ENCODE results near the gene CACNA1B. TPM values are rescaled to one million over a fixed set of nuclear protein-coding genes. Genes with fewer than 3 reads are reported as not detected.

CACNA1B gene
- total and polyA plus RNA-seq, 2 of the 13 experiments (the other 11 are each of a cell fraction or from before 2014, with no cell fraction given), result under 0.01 to 0.04 TPM

DNA sequence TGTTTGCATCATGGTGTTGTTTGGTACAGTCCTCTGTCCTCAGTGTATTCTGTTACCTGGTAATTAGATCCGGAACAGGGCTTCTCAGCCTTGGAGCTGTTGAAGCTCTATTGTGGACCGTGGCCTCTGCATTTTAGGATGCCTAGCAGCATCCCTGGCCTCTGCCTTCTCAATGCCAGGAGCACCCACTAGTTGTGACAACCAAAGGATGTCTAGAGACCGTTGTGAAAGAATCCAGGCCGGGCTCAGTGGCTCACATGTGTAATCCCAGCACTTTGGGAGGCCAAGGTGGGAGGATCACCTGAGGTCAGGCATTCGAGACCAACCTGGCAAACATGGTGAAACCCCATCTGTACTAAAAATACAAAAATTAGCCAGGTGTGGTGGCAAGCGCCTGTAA lies 159.6 kb downstream of the CACNA1B start:
- FAIRE-seq (no peak), ATAC-seq (no peak), DNase-seq (ENCODE audit: low spot score) (no peak)
- H3K4me3 ChIP-seq (replicated peaks in 1 of 3; ENCODE audit: insufficient read depth in 1 of 3, low read depth in 2 of 3, low read length in 3 of 3), result no peak overlapping the region
- no peak overlapping the region for H3K4me2 ChIP-seq (ENCODE audit: low read depth, low read length)
- intact Hi-C loops (cut with micrococcal nuclease; ENCODE audit: unreplicated experiment), result no loop called here
- ChIA-PET CTCF (ENCODE audit: low intra/inter-chr PET ratio, low total read pairs) (no interaction called here), POLR2A (no interaction called here)
- H3K27ac ChIP-seq (ENCODE audit: extremely low read length, insufficient read depth, low read length), result no peak overlapping the region
- WGBS (ENCODE audit: low lambda C conversion rate), result 12% methylated on average over 6 of the region's 6 CpGs
- H3K9ac ChIP-seq (ENCODE audit: insufficient read depth, low read depth, low read length), result no peak overlapping the region
- in situ Hi-C loops (cut with HindIII; ENCODE audit: extremely low pct_ligation_motif_present, low pct_unique_long_range_greater_than_20kb), result no loop called here
- peaks cover 1 to 22% of the 10 kb centered on the region in 2 experiments; a peak in 3 of 5 replicates for H3K27me3 ChIP-seq (ENCODE audit: control insufficient read depth in 1 of 2, insufficient read depth in 2 of 2, low read length in 2 of 2)
- TF ChIP-seq PRDM10 (CRISPR knock-in tag; IDR thresholded peaks at IDR 0.05; ENCODE audit: low read depth) (no peak), EHMT2 (IDR thresholded peaks at IDR 0.05; ENCODE audit: borderline replicate concordance, low read depth, low read length) (no peak)
- H3K36me3 ChIP-seq (replicated peaks in 1 of 2; ENCODE audit: control insufficient read depth in 1 of 2, insufficient read depth in 2 of 2, low read length in 2 of 2), result no peaks in the 10 kb centered on the region
- H3K79me2 ChIP-seq (ENCODE audit: insufficient read depth, low read length), result no peaks in the 10 kb centered on the region
- no peaks in the 10 kb centered on the region for H3K4me1 ChIP-seq (ENCODE audit: insufficient read depth, low read length)
- no peaks in the 10 kb centered on the region for H3K9me3 ChIP-seq (ENCODE audit: low read length)
- BruUV-seq (replicated peaks), result no TSS peak
- no peak overlapping the region for H2AFZ ChIP-seq (ENCODE audit: low read length)
- H4K20me1 ChIP-seq (ENCODE audit: insufficient read depth, low read length), result no peaks in the 10 kb centered on the region

- 2% methylated on average over 7 of the region's 7 CpGs for WGBS (ENCODE audit: low lambda C conversion rate)
- Histone ChIP-seq H3K4me1 (ENCODE audit: insufficient read depth, low read length) (no peaks in the 10 kb centered on the region), H3K9ac (ENCODE audit: insufficient read depth, low read depth, low read length) (no peak overlapping the region), H3K4me2 (ENCODE audit: low read depth, low read length) (no peak overlapping the region), H3K36me3 (replicated peaks in 1 of 2; ENCODE audit: control insufficient read depth in 1 of 2, insufficient read depth in 2 of 2, low read length in 2 of 2) (no peaks in the 10 kb centered on the region), H2AFZ (ENCODE audit: low read length) (no peak overlapping the region), H3K9me3 (ENCODE audit: low read length) (no peaks in the 10 kb centered on the region), H3K4me3 (replicated peaks in 1 of 3; ENCODE audit: insufficient read depth in 1 of 3, low read depth in 2 of 3, low read length in 3 of 3) (no peak overlapping the region), H3K27ac (ENCODE audit: extremely low read length, insufficient read depth, low read length) (no peak overlapping the region), H3K27me3 (ENCODE audit: control insufficient read depth in 1 of 2, insufficient read depth in 2 of 2, low read length in 2 of 2) (peaks cover 1 to 26% of the 10 kb centered on the region in 2 experiments; a peak in 3 of 5 replicates), H4K20me1 (ENCODE audit: insufficient read depth, low read length) (no peaks in the 10 kb centered on the region), H3K79me2 (ENCODE audit: insufficient read depth, low read length) (no peaks in the 10 kb centered on the region)
- in situ Hi-C loops (cut with HindIII; ENCODE audit: extremely low pct_ligation_motif_present, low pct_unique_long_range_greater_than_20kb) (no loop called here), intact Hi-C loops (cut with micrococcal nuclease; ENCODE audit: unreplicated experiment) (no loop called here)
- POLR2A ChIA-PET, result no interaction called here
- peak; percentile 2; the same call in 1 of the 2 replicates for TF ChIP-seq CBX2 (IDR thresholded peaks at IDR 0.05; ENCODE audit: low read depth, low read length)
- TF ChIP-seq CBX2 (CRISPR knock-in tag; IDR thresholded peaks at IDR 0.05; ENCODE audit: low read depth), result no peak
- TF ChIP-seq TFDP1 (CRISPR knock-in tag; IDR thresholded peaks at IDR 0.05; ENCODE audit: borderline replicate concordance), result no peak
- FAIRE-seq (no peak), ATAC-seq (no peak), DNase-seq (ENCODE audit: low spot score) (no peak)
- no TSS peak for BruUV-seq (replicated peaks)
- CTCF ChIA-PET (ENCODE audit: low intra/inter-chr PET ratio, low total read pairs), result no interaction called here
These were observed 160.7 kb downstream of the CACNA1B start for GRCh38 chr9:138038244-138038671.

Data from HepG2 (cell line).